Measurements from ENCODE around the gene TIMM29. TPM values are rescaled to one million over a fixed set of nuclear protein-coding genes. Genes with fewer than 3 reads are reported as not detected.
"Not testable (repeated sequence)": the region's sequence is repeated elsewhere in the genome, so short reads cannot be mapped to it uniquely, and the experiment has no call there.

TIMM29 gene
- total RNA-seq, 1 donor from 2014 or later, result 50.2 TPM

DNA sequence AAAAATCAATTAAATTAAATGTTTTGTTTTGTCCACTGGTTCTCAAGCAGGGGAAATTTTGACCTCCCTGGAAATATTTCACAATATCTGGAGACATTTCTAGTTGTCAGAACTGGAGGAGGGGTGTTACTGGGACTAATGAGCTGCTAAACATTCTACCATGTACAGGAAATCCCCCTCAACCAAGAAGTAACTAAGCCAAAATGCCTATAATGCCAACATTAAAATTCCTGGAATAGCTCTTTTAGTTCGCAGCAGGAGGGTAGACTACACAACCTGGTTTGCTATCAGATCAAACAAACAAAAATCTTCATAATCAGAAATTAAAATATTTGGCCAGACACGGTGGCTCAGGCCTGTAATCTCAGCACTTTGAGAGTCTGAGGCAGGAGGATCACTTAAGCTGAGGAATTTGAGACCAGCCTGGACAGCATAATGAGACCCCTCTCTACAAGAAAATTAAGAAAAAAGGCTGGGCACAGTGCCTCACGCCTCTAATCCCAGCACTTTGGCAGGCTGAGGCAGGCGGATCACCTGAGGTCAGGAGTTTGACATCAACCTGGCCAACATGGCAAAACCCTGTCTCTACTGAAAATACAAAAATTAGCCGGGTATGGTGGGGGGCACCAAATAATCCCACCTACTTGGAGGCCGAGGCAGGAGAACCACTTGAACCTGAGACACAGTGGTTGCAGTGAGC is 18.5 kb downstream of the TIMM29 start:
- DNase-seq (ENCODE audit: low read depth), result peak; percentile 76
- no peak overlapping the region for H3K4me3 ChIP-seq (ENCODE audit: low read depth, low read length)
- TF ChIP-seq, protein P1, sequence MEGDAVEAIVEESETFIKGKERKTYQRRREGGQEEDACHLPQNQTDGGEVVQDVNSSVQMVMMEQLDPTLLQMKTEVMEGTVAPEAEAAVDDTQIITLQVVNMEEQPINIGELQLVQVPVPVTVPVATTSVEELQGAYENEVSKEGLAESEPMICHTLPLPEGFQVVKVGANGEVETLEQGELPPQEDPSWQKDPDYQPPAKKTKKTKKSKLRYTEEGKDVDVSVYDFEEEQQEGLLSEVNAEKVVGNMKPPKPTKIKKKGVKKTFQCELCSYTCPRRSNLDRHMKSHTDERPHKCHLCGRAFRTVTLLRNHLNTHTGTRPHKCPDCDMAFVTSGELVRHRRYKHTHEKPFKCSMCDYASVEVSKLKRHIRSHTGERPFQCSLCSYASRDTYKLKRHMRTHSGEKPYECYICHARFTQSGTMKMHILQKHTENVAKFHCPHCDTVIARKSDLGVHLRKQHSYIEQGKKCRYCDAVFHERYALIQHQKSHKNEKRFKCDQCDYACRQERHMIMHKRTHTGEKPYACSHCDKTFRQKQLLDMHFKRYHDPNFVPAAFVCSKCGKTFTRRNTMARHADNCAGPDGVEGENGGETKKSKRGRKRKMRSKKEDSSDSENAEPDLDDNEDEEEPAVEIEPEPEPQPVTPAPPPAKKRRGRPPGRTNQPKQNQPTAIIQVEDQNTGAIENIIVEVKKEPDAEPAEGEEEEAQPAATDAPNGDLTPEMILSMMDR (conservative IDR thresholded peaks at IDR 0.05; ENCODE audit: low read depth, low read length), result no peak

DNA sequence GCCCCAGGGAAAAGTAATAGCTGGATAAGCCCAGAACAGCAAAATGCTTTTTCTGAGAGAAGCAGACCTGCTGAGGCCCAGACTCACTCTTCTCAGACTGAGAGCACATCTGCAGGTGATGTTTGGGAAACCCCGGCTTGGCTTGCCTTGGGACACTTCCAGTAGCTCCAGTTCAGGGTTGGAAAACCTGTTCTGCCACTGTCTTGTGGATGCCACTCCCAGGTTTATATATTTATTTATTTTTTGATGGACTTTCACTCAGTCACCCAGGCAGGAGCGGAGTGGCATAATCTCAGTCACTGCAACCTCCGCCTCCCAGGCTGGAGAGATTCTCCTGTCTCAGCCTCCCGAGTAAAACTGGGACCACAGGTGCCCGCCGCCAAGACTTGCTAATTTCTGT is 24.2 kb downstream of the TIMM29 start:
- DNase-seq (ENCODE audit: low read depth), result no peak
- TF ChIP-seq, protein P1 (conservative IDR thresholded peaks at IDR 0.05; ENCODE audit: low read depth, low read length), result no peak
- no peak overlapping the region for H3K4me3 ChIP-seq (ENCODE audit: low read depth, low read length)

DNA sequence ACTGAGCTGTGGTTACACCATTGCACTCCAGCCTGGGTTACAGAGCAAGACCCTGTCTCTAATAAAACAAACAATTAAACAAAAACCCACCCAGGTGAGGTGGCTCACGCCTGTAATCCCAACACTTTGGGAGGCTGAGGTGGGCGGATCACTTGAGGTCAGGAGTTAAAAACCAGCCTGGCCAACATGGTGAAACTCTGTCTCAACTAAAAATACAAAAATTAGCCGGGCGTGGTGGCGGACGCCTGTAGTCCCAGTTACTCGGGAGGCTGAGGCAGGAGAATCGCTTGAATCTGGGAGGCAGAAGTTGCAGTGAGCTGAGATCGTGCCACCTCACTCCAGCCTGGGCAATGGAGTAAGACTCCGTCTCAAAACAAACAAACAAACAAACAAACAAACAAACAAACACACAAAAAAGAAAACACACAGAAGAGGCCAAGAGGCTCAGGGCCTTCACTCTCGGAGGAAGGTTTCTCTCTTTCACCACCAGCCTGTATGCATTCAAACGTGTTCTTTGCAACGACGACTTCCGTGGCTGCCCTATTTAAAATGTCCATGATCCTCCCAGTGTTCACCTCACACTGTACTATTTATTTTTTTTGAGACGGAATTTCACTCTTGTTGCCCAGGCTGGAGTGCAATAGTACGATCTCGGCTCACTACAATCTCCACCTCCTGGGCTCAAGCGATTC is 30.8 kb downstream of the TIMM29 start:
- H3K4me3 ChIP-seq (ENCODE audit: low read depth, low read length), result peak overlapping the region; percentile 85
- not testable (repeated sequence) for DNase-seq (ENCODE audit: low read depth)

DNA sequence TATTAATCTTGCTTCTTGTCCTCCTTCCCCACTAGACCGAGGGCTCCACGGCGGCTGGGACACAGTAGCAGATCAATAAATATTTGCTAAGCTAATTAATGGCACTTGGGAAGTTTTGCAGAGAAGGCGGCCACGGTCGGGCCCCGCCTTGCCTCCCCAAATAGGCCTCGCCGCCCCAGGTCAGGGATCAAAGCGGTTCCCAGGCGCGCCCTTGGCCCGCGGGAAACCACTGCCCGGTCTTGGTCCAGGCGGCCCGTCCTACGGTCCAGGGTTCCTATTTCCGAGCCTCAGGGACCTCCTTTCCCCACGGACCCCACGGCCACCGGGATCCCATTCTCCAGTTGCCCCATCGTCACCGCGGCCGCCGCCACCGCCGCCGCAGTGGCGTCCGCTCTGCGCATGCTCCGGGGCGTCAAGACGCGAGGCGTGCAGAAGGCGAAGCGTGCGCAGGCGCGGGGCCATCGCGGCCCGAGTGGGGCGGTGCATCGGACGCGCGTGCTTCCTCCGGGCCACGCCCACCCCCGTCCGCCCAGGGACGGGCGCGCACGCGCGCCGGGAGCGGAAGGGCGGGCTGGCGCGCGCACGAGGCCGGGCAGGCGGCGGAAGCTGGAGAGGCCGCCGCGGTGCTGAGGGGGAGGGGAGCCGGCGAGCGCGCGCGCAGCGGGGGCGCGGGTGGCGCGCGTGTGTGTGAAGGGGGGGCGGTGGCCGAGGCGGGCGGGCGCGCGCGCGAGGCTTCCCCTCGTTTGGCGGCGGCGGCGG is 31.9 kb downstream of the TIMM29 start, which contains the start of gene SMARCA4:
SMARCA4 (plus strand) TSS at position 717 of the 759 bp plus-strand sequence. CDS start 23,122 bp downstream, outside the sequence.
- peak within 1 kb of the TSS; percentile 85 for H3K4me3 ChIP-seq (ENCODE audit: low read depth, low read length)
- TF ChIP-seq, protein P1 (conservative IDR thresholded peaks at IDR 0.05; ENCODE audit: low read depth, low read length), result no peak
- DNase-seq (ENCODE audit: low read depth), result no peak

DNA sequence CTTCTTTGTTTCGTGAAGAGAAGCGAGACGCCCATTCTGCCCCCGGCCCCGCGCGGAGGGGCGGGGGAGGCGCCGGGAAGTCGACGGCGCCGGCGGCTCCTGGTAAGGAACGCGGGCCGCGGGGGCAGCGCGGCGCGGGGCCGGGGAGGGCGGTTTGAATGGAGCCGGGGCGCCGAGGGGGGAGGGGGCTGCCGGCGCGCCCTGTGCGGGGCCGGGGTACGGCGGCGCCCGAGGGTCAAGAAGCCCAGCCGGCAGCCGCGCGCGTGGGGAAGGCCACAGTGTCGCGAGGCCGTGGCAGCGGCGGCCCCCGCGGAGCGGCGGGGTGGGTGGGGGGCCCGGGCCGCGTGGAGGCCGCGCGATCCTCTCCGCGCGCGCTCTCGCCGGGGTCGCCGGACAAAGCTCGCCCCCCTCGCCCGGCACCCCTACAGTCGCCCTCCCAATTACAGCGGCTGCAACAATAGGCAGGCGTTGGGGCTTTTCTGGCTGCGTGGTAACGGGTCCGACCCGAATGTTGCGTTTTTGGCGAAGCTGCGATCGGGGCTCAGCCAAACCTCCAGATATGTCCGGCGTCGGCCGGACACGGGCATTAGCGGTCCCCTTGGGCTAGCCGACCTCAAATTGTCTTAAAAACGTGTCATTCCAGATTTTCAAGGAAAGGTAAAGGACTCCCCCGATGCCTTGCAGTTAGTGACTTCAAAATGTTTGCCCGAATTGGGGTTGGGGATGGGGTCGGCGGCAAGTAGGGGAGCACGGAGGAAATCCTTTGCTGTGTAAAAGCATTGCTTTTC is 32.7 kb downstream of the TIMM29 start:
- DNase-seq (ENCODE audit: low read depth), result no peak
- peak overlapping the region; percentile 75 for H3K4me3 ChIP-seq (ENCODE audit: low read depth, low read length)
- TF ChIP-seq, protein P1 (conservative IDR thresholded peaks at IDR 0.05; ENCODE audit: low read depth, low read length), result no peak

DNA sequence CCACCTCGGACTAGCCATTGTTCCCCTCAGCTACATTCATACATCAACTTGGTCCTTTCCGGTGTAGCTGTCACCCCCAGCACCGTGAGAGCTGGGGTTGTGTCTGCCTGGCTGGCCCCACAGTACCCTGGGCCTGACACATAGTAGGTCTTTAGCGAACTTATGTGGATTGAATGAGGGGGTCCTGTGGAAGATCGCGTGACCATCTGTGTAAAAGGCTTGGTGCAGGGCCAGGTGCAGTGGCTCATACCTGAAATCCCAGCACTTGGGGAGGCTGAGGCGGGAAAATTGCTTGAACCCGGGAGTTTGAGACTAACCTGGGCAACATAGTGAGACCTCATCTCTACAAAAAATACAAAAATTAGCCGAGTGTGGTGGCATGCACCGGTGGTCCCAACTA is 34.3 kb downstream of the TIMM29 start:
- no peak for DNase-seq (ENCODE audit: low read depth)
- H3K4me3 ChIP-seq (ENCODE audit: low read depth, low read length), result no peak overlapping the region
- TF ChIP-seq, protein P1 (conservative IDR thresholded peaks at IDR 0.05; ENCODE audit: low read depth, low read length), result no peak
